ENCODE results near the gene SEL1L.

- TF ChIP-seq TAF1 (IDR thresholded peaks at IDR 0.05; ENCODE audit: borderline replicate concordance, insufficient read depth, low read length) (no peak), POLR2AphosphoS5 (IDR thresholded peaks at IDR 0.05; ENCODE audit: low read depth, low read length) (no peak), REST (IDR thresholded peaks at IDR 0.05; ENCODE audit: insufficient read depth in 1 of 2, low read depth in 2 of 2, low read length in 2 of 2) (no peak), SIN3A (IDR thresholded peaks at IDR 0.05; ENCODE audit: borderline replicate concordance, insufficient read depth, low read length) (no peak), FOXP2 (optimal IDR thresholded peaks at IDR 0.05; ENCODE audit: borderline replicate concordance, extremely low read depth, extremely low read length, insufficient read depth) (no peak)
These were observed 92.0 kb downstream of the SEL1L start for GRCh38 chr14:81441626-81442134.

All from PFSK-1 (cell line).